Smooth muscle cell (in vitro differentiated cells): Measurements from ENCODE around the gene POC1A. TPM values are rescaled to one million over a fixed set of nuclear protein-coding genes. Genes with fewer than 3 reads are reported as not detected.

Source experiments
- DNase-seq: peaks from one replicate; lab custom pipeline; 2025; ENCODE audit not compliant: unreplicated experiment; lab: John Stamatoyannopoulos, UW
- H2AFZ ChIP-seq: fragments of 200-600 bp; sonication (generic); 2 replicates; pipeline ENCODE4 v1.6.0; 2016; ENCODE audit warnings: antibody characterized with exemption, low read depth, mild to moderate bottlenecking
- H3F3A ChIP-seq: fragments of 200-600 bp; sonication (generic); 2 replicates; pipeline ENCODE4 v1.6.0; 2017; ENCODE audit warnings: antibody characterized with exemption, low read depth
- H3K27ac ChIP-seq: fragments of 200-600 bp; sonication (generic); 2 replicates; pipeline ENCODE4 v1.5.1; 2016; ENCODE audit warnings: low read depth, mild to moderate bottlenecking
- H3K27me3 ChIP-seq: fragments of 200-600 bp; sonication (generic); 2 replicates; pipeline ENCODE4 v1.6.1; 2016; ENCODE audit warnings: low read depth, mild to moderate bottlenecking
- H3K36me3 ChIP-seq: fragments of 200-600 bp; sonication (generic); 2 replicates; pipeline ENCODE4 v1.5.1; 2016; ENCODE audit warnings: low read depth
- H3K4me1 ChIP-seq: fragments of 200-600 bp; sonication (generic); 2 replicates; pipeline ENCODE4 v1.5.1; 2016; ENCODE audit warnings: low read depth
- H3K4me2 ChIP-seq: fragments of 200-600 bp; sonication (generic); 2 replicates; pipeline ENCODE4 v1.6.0; 2016; ENCODE audit warnings: mild to moderate bottlenecking
- H3K4me3 ChIP-seq: fragments of 200-600 bp; sonication (generic); 2 replicates; pipeline ENCODE4 v1.5.1; 2016; ENCODE audit warnings: mild to moderate bottlenecking
- H3K79me2 ChIP-seq: fragments of 200-600 bp; sonication (generic); 2 replicates; pipeline ENCODE4 v1.6.0; 2016; ENCODE audit warnings: low read depth, mild to moderate bottlenecking
- H3K9ac ChIP-seq: fragments of 200-600 bp; sonication (generic); 2 replicates; pipeline ENCODE4 v1.6.0; 2016; ENCODE audit warnings: low read depth
- H3K9me3 ChIP-seq: fragments of 200-600 bp; sonication (generic); replicated peaks from 2 replicates; pipeline ENCODE4 v1.5.1; 2016; ENCODE audit warnings: low read depth
- H4K20me1 ChIP-seq: fragments of 200-600 bp; sonication (generic); 2 replicates; pipeline ENCODE4 v1.6.0; 2016; ENCODE audit warnings: low read depth
- WGBS: methylation state at CpG from one replicate; pipeline ENCODE4 v1.1.7; 2016; ENCODE audit warnings: low lambda C conversion rate; 5-methylcytosine and 5-hydroxymethylcytosine counted together
- polyA plus RNA-seq: library from polyadenylated mRNA; unstranded; fragments of >200 nt; fragmentation: Nextera tagmentation; extraction: Ambion mirVana; gene quantifications from 2 replicates; pipeline ENCODE4 v1.2.1, GENCODE V29; 2016
- total RNA-seq: library from RNA; depleted of rRNA; stranded (reverse); fragments of >200 nt; gene quantifications from 2 replicates; pipeline ENCODE4 v1.2.3, GENCODE V29; 2014
- TF ChIP-seq, protein P1 (sequence below): fragments of 200-600 bp; sonication (generic); IDR thresholded peaks from 2 replicates; pipeline ENCODE4 v1.5.1; 2017; ENCODE audit warnings: borderline replicate concordance, mild to moderate bottlenecking, antibody characterized with exemption; ENCODE audit not compliant: insufficient read depth, poor library complexity, severe bottlenecking

The POC1A gene
- total and polyA plus RNA-seq, 2 experiments from 2014 or later, result 1.8 to 7.9 TPM

DNA sequence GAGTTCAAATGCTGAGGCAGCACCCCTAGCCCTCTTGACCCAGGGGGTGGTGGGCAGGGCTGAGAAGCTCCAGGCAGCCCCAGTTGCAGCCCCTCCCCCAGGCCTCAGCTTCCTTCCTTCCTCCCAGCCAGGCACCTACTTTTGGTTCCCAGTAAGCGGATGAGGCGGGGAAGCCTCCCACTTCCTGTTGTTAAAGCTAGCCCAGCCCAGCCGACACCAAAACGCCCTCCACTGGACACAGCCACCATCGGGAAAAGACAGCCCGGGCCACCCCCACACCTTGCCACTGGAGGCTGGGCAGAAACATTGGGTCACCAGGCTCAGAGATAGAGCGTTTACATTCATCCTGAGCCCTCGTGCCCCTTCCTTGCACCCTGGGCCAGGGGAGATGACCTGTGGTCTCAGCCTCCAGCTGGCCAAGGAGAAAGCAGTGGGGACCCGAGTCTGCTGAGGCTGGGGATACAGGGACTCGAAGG, 101.4 kb downstream of the POC1A start:
- Histone ChIP-seq H3K36me3 (no peaks in the 10 kb centered on the region), H3F3A (peaks cover 34% of the 10 kb centered on the region), H4K20me1 (peaks cover 18% of the 10 kb centered on the region), H3K4me3 (peak overlapping the region; percentile 27), H3K79me2 (peaks cover 60% of the 10 kb centered on the region), H3K4me2 (peak overlapping the region; percentile 97), H3K27me3 (no peaks in the 10 kb centered on the region), H3K4me1 (peaks cover 26% of the 10 kb centered on the region), H3K9me3 (no peaks in the 10 kb centered on the region), H2AFZ (no peak overlapping the region), H3K9ac (peak overlapping the region; percentile 61), H3K27ac (peak overlapping the region; percentile 93)
- DNase-seq, result peak; percentile 30
- TF ChIP-seq, protein P1, sequence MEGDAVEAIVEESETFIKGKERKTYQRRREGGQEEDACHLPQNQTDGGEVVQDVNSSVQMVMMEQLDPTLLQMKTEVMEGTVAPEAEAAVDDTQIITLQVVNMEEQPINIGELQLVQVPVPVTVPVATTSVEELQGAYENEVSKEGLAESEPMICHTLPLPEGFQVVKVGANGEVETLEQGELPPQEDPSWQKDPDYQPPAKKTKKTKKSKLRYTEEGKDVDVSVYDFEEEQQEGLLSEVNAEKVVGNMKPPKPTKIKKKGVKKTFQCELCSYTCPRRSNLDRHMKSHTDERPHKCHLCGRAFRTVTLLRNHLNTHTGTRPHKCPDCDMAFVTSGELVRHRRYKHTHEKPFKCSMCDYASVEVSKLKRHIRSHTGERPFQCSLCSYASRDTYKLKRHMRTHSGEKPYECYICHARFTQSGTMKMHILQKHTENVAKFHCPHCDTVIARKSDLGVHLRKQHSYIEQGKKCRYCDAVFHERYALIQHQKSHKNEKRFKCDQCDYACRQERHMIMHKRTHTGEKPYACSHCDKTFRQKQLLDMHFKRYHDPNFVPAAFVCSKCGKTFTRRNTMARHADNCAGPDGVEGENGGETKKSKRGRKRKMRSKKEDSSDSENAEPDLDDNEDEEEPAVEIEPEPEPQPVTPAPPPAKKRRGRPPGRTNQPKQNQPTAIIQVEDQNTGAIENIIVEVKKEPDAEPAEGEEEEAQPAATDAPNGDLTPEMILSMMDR, result no peak
- WGBS, result 21% methylated on average over 10 of the region's 10 CpGs

DNA sequence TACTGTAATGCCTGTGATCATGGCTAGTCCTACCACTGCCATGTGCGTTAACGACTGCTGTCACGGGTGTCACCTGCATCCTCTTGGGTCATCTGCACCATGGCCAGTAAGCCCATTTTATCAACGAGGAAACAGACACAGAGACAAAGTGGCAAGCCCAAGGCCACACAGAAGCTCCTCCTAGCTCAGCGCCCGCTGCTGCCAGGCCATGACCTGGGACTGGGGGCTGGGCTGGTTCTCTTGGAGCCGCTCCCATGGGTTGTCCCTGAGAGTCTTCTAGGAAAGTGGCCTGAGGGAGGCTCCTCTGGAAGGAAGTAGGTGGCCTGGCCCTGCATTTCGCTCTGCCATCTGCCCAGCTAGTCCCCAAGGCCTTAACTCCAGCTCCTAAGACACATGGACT, 102.8 kb downstream of the POC1A start:
- 96% methylated on average over 8 of the region's 8 CpGs for WGBS
- no peaks in the 10 kb centered on the region for H3K36me3 ChIP-seq
- no peak overlapping the region for H3K4me3 ChIP-seq
- no peaks in the 10 kb centered on the region for H3K27me3 ChIP-seq
- H4K20me1 ChIP-seq, result peaks cover 18% of the 10 kb centered on the region
- peak overlapping the region; percentile 93 for H3K27ac ChIP-seq
- H3K4me2 ChIP-seq, result no peak overlapping the region
- no peak for DNase-seq
- TF ChIP-seq, protein P1, result no peak
- peaks cover 56% of the 10 kb centered on the region for H3K79me2 ChIP-seq
- no peak overlapping the region for H2AFZ ChIP-seq
- H3K9me3 ChIP-seq, result no peaks in the 10 kb centered on the region
- peak overlapping the region; percentile 61 for H3K9ac ChIP-seq
- peaks cover 39% of the 10 kb centered on the region for H3F3A ChIP-seq
- H3K4me1 ChIP-seq, result peaks cover 28% of the 10 kb centered on the region

DNA sequence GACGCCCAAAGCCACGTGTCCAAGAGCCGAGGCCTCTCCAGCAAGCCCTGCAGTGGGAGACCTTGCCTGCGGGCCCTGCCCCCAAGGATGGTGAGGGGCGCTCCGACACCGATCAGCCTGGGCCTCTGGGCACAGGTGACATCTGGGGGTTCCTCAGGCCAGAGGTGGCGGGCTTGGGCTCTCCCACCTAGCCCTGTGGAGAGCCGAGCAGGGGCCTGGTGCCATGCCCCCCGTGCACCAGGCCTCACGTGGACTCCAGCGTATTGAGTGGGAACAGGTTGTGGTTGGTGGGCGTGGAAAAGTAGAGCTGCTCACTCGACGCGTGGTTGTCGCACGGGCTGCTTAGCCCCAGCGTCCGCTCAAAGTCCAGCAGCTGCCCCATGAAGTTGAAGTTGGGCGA, 103.7 kb downstream of the POC1A start:
- Histone ChIP-seq H3K9ac (no peak overlapping the region), H4K20me1 (peaks cover 18% of the 10 kb centered on the region), H2AFZ (no peak overlapping the region), H3K4me1 (peaks cover 25% of the 10 kb centered on the region), H3K4me3 (no peak overlapping the region), H3K4me2 (no peak overlapping the region), H3K27me3 (no peaks in the 10 kb centered on the region), H3K27ac (peak overlapping the region; percentile 100), H3K79me2 (peaks cover 52% of the 10 kb centered on the region), H3K36me3 (no peaks in the 10 kb centered on the region), H3K9me3 (no peaks in the 10 kb centered on the region), H3F3A (peaks cover 39% of the 10 kb centered on the region)
- TF ChIP-seq, protein P1, result no peak
- DNase-seq, result no peak
- WGBS, result 94% methylated on average over 21 of the region's 21 CpGs

DNA sequence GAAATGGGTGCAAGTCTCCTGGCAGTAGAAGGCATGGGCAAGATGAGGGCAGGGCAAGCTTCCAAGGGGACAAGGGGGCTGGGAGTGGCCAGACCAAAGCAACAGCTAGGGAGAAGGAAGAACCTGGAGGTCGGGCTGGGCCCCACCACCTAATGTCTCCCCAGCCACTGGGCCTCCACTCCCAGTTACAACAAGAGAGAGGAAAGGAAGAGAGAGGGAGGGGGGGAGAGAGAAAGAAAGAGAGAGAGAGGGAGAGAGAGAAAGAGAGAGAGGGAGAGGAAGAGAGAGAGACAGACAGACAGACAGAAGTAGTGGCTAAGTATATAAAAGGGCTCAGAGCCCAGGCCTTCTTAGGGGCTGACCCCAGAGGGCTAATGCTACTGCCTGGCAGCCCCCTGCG, 104.7 kb downstream of the POC1A start:
- H3K4me2 ChIP-seq, result no peak overlapping the region
- H3K9me3 ChIP-seq, result no peaks in the 10 kb centered on the region
- 96% methylated on average over 2 of the region's 2 CpGs for WGBS

More for the DNA sequence above, 104.7 kb downstream of the POC1A start:
- H3K27me3 ChIP-seq, result no peaks in the 10 kb centered on the region
- peaks cover 20% of the 10 kb centered on the region for H3K4me1 ChIP-seq
- H3K79me2 ChIP-seq, result peaks cover 41% of the 10 kb centered on the region
- DNase-seq, result no peak
- H2AFZ ChIP-seq, result no peak overlapping the region
- H3K9ac ChIP-seq, result peak overlapping the region; percentile 11
- no peaks in the 10 kb centered on the region for H3K36me3 ChIP-seq
- peaks cover 39% of the 10 kb centered on the region for H3F3A ChIP-seq
- H3K27ac ChIP-seq, result peak overlapping the region; percentile 100
- TF ChIP-seq, protein P1, result no peak
- H4K20me1 ChIP-seq, result peaks cover 14% of the 10 kb centered on the region
- H3K4me3 ChIP-seq, result no peak overlapping the region
